Right lobe of liver (tissue), 4 donors: ENCODE measurements around the gene PAK5.

Source experiments
- POLR2A ChIP-seq: fragments of 450-650 bp; IDR thresholded peaks from one replicate; pipeline ENCODE4 v1.6.1; 2017; ENCODE audit warnings: antibody characterized with exemption, mild to moderate bottlenecking
- TF ChIP-seq, protein P1 (sequence below), 4 donors: fragments of 200-600 bp in 3 of 4; fragments of 450-650 bp in 1 of 4; IDR thresholded peaks; one replicate each; pipeline versions ENCODE4 v1.5.1 to v1.8.0; 2016 to 2022; ENCODE audit warnings: antibody characterized with exemption in 4 of 4, mild to moderate bottlenecking in 2 of 4
- donor health status: DM: no; HTN: no; CAD: no.
- donor health status: DM: no; HTN: no; CAD: no.
- donor health status: DM: no; HTN: yes; CAD: no.

- TF ChIP-seq POLR2A, result no peak
- TF ChIP-seq, protein P1, sequence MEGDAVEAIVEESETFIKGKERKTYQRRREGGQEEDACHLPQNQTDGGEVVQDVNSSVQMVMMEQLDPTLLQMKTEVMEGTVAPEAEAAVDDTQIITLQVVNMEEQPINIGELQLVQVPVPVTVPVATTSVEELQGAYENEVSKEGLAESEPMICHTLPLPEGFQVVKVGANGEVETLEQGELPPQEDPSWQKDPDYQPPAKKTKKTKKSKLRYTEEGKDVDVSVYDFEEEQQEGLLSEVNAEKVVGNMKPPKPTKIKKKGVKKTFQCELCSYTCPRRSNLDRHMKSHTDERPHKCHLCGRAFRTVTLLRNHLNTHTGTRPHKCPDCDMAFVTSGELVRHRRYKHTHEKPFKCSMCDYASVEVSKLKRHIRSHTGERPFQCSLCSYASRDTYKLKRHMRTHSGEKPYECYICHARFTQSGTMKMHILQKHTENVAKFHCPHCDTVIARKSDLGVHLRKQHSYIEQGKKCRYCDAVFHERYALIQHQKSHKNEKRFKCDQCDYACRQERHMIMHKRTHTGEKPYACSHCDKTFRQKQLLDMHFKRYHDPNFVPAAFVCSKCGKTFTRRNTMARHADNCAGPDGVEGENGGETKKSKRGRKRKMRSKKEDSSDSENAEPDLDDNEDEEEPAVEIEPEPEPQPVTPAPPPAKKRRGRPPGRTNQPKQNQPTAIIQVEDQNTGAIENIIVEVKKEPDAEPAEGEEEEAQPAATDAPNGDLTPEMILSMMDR (IDR thresholded peaks at IDR 0.05), result no peak
These were observed 306.6 kb downstream of the PAK5 start for GRCh38 chr20:9532069-9532838.
